Kidney epithelial cell (primary cell): ENCODE data around the gene GPHA2. TPM values are rescaled to one million over a fixed set of nuclear protein-coding genes. Genes with fewer than 3 reads are reported as not detected.

ENCODE experiments used
- DNase-seq: peaks from one replicate; pipeline ENCODE4 v3.0.0-alpha.2; 2010; ENCODE audit warnings: low read depth
- H3K27me3 ChIP-seq: 2 replicates; pipeline ENCODE4 v1.6.0; 2011; ENCODE audit warnings: low read length; ENCODE audit not compliant: control insufficient read depth, insufficient read depth
- H3K36me3 ChIP-seq: 2 replicates; pipeline ENCODE4 v1.5.1; 2011; ENCODE audit warnings: low read length; ENCODE audit not compliant: control insufficient read depth, insufficient read depth
- H3K4me3 ChIP-seq: 2 replicates; pipeline ENCODE4 v1.5.1; 2011; ENCODE audit warnings: low read depth, mild to moderate bottlenecking, control low read depth, low read length
- CTCF ChIP-seq: IDR thresholded peaks from 2 replicates; pipeline ENCODE4 v1.5.1; 2011; ENCODE audit warnings: mild to moderate bottlenecking, moderate library complexity, low read length, control low read depth, inconsistent platforms; ENCODE audit not compliant: insufficient read depth, poor library complexity, severe bottlenecking
- total RNA-seq: library from RNA; depleted of rRNA; stranded (reverse); fragments of >200 nt; gene quantifications from 2 replicates; pipeline ENCODE4 v1.2.3, GENCODE V29; 2015

The GPHA2 gene
- total RNA-seq, 1 donor from 2014 or later = not detected

- no peaks in the 10 kb centered on the region for H3K27me3 ChIP-seq
- DNase-seq = peak; percentile 35
- no peak for TF ChIP-seq CTCF
- no peak overlapping the region for H3K4me3 ChIP-seq
- H3K36me3 ChIP-seq = no peaks in the 10 kb centered on the region
Observed at GRCh38 chr11:64969209-64969608, 33.5 kb upstream of the GPHA2 start.

GRCh38 chr11:64967375-64967774, 31.7 kb upstream of the GPHA2 start:
- H3K36me3 ChIP-seq = no peaks in the 10 kb centered on the region
- H3K27me3 ChIP-seq = no peaks in the 10 kb centered on the region
- no peak for TF ChIP-seq CTCF
- DNase-seq = no peak
- H3K4me3 ChIP-seq = no peak overlapping the region

GRCh38 chr11:64963072-64963631, 27.5 kb upstream of the GPHA2 start:
- no peak for TF ChIP-seq CTCF
- no peaks in the 10 kb centered on the region for H3K27me3 ChIP-seq
- no peak for DNase-seq
- no peaks in the 10 kb centered on the region for H3K36me3 ChIP-seq
- no peak overlapping the region for H3K4me3 ChIP-seq

GRCh38 chr11:64960719-64961118, 25.0 kb upstream of the GPHA2 start:
- DNase-seq = no peak
- H3K27me3 ChIP-seq = no peaks in the 10 kb centered on the region

GRCh38 chr11:64959498-64959897, 23.8 kb upstream of the GPHA2 start:
- Histone ChIP-seq H3K36me3 (no peaks in the 10 kb centered on the region), H3K4me3 (no peak overlapping the region), H3K27me3 (no peaks in the 10 kb centered on the region)
- no peak for DNase-seq
- no peak for TF ChIP-seq CTCF

More at GRCh38 chr11:64960719-64961118, 25.0 kb upstream of the GPHA2 start:
- TF ChIP-seq CTCF = no peak
- H3K36me3 ChIP-seq = no peaks in the 10 kb centered on the region
- no peak overlapping the region for H3K4me3 ChIP-seq

GRCh38 chr11:64954201-64954600, 18.5 kb upstream of the GPHA2 start:
- no peak for TF ChIP-seq CTCF
- H3K36me3 ChIP-seq = no peaks in the 10 kb centered on the region
- no peak for DNase-seq

More at GRCh38 chr11:64954201-64954600, 18.5 kb upstream of the GPHA2 start:
- no peaks in the 10 kb centered on the region for H3K27me3 ChIP-seq
- no peak overlapping the region for H3K4me3 ChIP-seq
